Tibial nerve (tissue), 3 donors: Measurements from ENCODE around the gene PRSS50.

Experiments
- CTCF ChIP-seq, 5 experiments: fragments of 200-600 bp in 3 of 5; fragments of 450-650 bp in 2 of 5; sonication (generic) in 3 of 5; IDR thresholded peaks; one replicate each; pipeline ENCODE4 v1.5.1; 2016 to 2019; ENCODE audit warnings: antibody characterized with exemption in 5 of 5, mild to moderate bottlenecking in 3 of 5, moderate library complexity in 2 of 5
- POLR2A ChIP-seq, 2 donors: fragments of 450-650 bp; IDR thresholded peaks; one replicate each; pipeline ENCODE4 v1.6.1; 2017; ENCODE audit warnings: antibody characterized with exemption in 2 of 2, mild to moderate bottlenecking in 2 of 2, moderate library complexity in 2 of 2

- TF ChIP-seq CTCF (IDR thresholded peaks at IDR 0.05) = no peak
- no peak for TF ChIP-seq POLR2A (IDR thresholded peaks at IDR 0.05)
Observed at GRCh38 chr3:46664188-46664970, 53.3 kb downstream of the PRSS50 start.
